MM.1S (cell line): ENCODE results near the gene BICC1.
A peak's percentile ranks its signal among the peaks of the same experiment; 100 is the strongest.

Source experiments
- DNase-seq: peaks from one replicate; pipeline ENCODE4 v3.0.0-alpha.2; 2015
- H2AFZ ChIP-seq: fragments of 300-600 bp; sonication (generic); 2 replicates; pipeline ENCODE4 v1.6.0; 2016; ENCODE audit warnings: antibody characterized with exemption, low read length
- H3F3A ChIP-seq: fragments of 300-600 bp; sonication (generic); 2 replicates; pipeline ENCODE4 v1.6.1; 2016; ENCODE audit warnings: mild to moderate bottlenecking, antibody characterized with exemption, low read length, moderate library complexity, mixed read lengths; ENCODE audit not compliant: insufficient read depth
- H3K27ac ChIP-seq: fragments of 300-600 bp; sonication (generic); 2 replicates; pipeline ENCODE4 v1.5.1; 2016; ENCODE audit warnings: mild to moderate bottlenecking, low read length
- H3K27me3 ChIP-seq: fragments of 300-600 bp; sonication (generic); replicated peaks from 2 replicates; pipeline ENCODE4 v1.6.0; 2016; ENCODE audit warnings: low read length; ENCODE audit not compliant: insufficient read depth
- H3K36me3 ChIP-seq: fragments of 300-600 bp; sonication (generic); replicated peaks from 2 replicates; pipeline ENCODE4 v1.6.1; 2016; ENCODE audit warnings: mild to moderate bottlenecking, low read length, mixed read lengths; ENCODE audit not compliant: insufficient read depth
- H3K4me1 ChIP-seq: fragments of 300-600 bp; sonication (generic); 2 replicates; pipeline ENCODE4 v1.6.1; 2016; ENCODE audit warnings: low read length, mixed read lengths
- H3K4me2 ChIP-seq: fragments of 300-600 bp; sonication (generic); 2 replicates; pipeline ENCODE4 v1.6.0; 2016; ENCODE audit warnings: low read depth, low read length
- H3K4me3 ChIP-seq: fragments of 300-600 bp; sonication (generic); 2 replicates; pipeline ENCODE4 v1.5.1; 2016; ENCODE audit warnings: low read length, mixed read lengths
- H3K79me2 ChIP-seq: fragments of 300-600 bp; sonication (generic); 2 replicates; pipeline ENCODE4 v1.6.1; 2016; ENCODE audit warnings: mixed run types, low read length, mixed read lengths
- H3K9ac ChIP-seq: fragments of 300-600 bp; sonication (generic); 2 replicates; pipeline ENCODE4 v1.6.1; 2016; ENCODE audit warnings: low read length, mixed read lengths
- H3K9me2 ChIP-seq: fragments of 300-600 bp; sonication (generic); replicated peaks from 2 replicates; pipeline ENCODE4 v1.6.1; 2016; ENCODE audit warnings: mild to moderate bottlenecking, low read length, mixed read lengths; ENCODE audit not compliant: insufficient read depth
- H3K9me3 ChIP-seq: fragments of 300-600 bp; sonication (generic); replicated peaks from 2 replicates; pipeline ENCODE4 v1.6.1; 2016; ENCODE audit warnings: mild to moderate bottlenecking, low read length, mixed read lengths; ENCODE audit not compliant: insufficient read depth
- H4K20me1 ChIP-seq: fragments of 300-600 bp; sonication (generic); 2 replicates; pipeline ENCODE4 v1.6.1; 2016; ENCODE audit warnings: mild to moderate bottlenecking, low read length, moderate library complexity, mixed read lengths; ENCODE audit not compliant: insufficient read depth
- EZH2 ChIP-seq: fragments of 300-600 bp; sonication (generic); optimal IDR thresholded peaks from 2 replicates; pipeline ENCODE3; 2017; ENCODE audit warnings: low read depth, mild to moderate bottlenecking, antibody characterized with exemption, low read length, mixed read lengths
- EZH2phosphoT487 ChIP-seq: fragments of 300-600 bp; sonication (generic); IDR thresholded peaks from 2 replicates; pipeline ENCODE4 v1.6.1; 2018; ENCODE audit warnings: antibody characterized with exemption, low read length
- TF ChIP-seq, protein P1 (sequence below): fragments of 300-600 bp; sonication (generic); IDR thresholded peaks from 2 replicates; pipeline ENCODE4 v1.5.1; 2016; ENCODE audit warnings: antibody characterized with exemption, low read length, mixed read lengths

BICC1 gene

DNA sequence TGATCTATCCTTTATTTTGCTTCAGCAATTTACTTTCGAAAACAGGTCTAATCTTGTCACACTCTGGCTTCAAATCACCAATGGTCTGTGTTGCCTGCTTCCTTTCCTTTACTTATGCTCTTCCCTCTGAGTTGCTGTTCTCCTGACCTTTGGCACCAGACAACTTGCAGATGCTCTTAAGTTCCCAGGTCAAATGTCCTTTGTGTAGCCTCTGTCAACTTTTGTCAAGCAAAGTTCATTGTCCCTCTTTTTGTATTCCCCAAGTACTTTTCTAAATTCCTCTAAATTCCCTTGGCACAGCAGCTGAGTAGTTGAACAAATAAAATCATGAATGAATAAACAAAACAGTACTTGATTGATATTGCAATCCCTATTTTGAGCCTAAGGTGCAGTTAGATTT, 289.4 kb downstream of the BICC1 start:
- no peak overlapping the region for H3K4me3 ChIP-seq
- H2AFZ ChIP-seq, result no peak overlapping the region
- no peaks in the 10 kb centered on the region for H3K9me3 ChIP-seq
- no peak overlapping the region for H3K9ac ChIP-seq
- no peaks in the 10 kb centered on the region for H3F3A ChIP-seq
- H3K4me1 ChIP-seq, result no peaks in the 10 kb centered on the region
- no peaks in the 10 kb centered on the region for H4K20me1 ChIP-seq
- TF ChIP-seq EZH2 (no peak), EZH2phosphoT487 (no peak)
- TF ChIP-seq, protein P1, sequence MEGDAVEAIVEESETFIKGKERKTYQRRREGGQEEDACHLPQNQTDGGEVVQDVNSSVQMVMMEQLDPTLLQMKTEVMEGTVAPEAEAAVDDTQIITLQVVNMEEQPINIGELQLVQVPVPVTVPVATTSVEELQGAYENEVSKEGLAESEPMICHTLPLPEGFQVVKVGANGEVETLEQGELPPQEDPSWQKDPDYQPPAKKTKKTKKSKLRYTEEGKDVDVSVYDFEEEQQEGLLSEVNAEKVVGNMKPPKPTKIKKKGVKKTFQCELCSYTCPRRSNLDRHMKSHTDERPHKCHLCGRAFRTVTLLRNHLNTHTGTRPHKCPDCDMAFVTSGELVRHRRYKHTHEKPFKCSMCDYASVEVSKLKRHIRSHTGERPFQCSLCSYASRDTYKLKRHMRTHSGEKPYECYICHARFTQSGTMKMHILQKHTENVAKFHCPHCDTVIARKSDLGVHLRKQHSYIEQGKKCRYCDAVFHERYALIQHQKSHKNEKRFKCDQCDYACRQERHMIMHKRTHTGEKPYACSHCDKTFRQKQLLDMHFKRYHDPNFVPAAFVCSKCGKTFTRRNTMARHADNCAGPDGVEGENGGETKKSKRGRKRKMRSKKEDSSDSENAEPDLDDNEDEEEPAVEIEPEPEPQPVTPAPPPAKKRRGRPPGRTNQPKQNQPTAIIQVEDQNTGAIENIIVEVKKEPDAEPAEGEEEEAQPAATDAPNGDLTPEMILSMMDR, result no peak
- H3K27me3 ChIP-seq, result no peaks in the 10 kb centered on the region
- no peak overlapping the region for H3K27ac ChIP-seq
- no peak overlapping the region for H3K4me2 ChIP-seq
- no peak for DNase-seq
- no peaks in the 10 kb centered on the region for H3K36me3 ChIP-seq
- H3K9me2 ChIP-seq, result no peaks in the 10 kb centered on the region
- no peaks in the 10 kb centered on the region for H3K79me2 ChIP-seq

DNA sequence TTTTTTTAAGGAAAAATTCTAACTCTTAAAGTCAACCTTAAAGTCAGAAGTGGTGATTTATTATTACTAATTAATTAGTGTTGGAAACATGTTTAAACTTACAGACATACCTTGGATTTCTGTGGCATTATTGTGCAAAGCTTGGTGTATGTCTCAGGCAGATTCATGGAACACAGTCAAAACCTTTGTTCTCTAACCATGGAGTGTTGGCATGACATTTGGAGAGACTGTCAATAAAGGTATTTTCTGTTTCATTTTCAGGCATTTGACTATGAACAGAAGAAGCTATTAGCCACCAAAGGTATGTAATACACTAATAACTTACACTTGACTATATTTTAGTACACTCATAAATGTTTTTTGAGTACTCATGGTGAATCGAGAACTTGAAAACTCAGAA, 293.7 kb downstream of the BICC1 start:
- H3K9me3 ChIP-seq, result no peaks in the 10 kb centered on the region
- H3K9me2 ChIP-seq, result no peaks in the 10 kb centered on the region
- TF ChIP-seq EZH2 (no peak), EZH2phosphoT487 (no peak)
- TF ChIP-seq, protein P1, result no peak
- no peak overlapping the region for H3K4me2 ChIP-seq
- H3K27me3 ChIP-seq, result no peaks in the 10 kb centered on the region
- no peaks in the 10 kb centered on the region for H3K4me1 ChIP-seq
- H4K20me1 ChIP-seq, result no peaks in the 10 kb centered on the region
- H2AFZ ChIP-seq, result no peak overlapping the region
- H3K27ac ChIP-seq, result no peak overlapping the region
- no peak overlapping the region for H3K9ac ChIP-seq
- no peaks in the 10 kb centered on the region for H3K36me3 ChIP-seq
- no peaks in the 10 kb centered on the region for H3K79me2 ChIP-seq
- H3F3A ChIP-seq, result no peaks in the 10 kb centered on the region
- peak; percentile 21 for DNase-seq
- no peak overlapping the region for H3K4me3 ChIP-seq

DNA sequence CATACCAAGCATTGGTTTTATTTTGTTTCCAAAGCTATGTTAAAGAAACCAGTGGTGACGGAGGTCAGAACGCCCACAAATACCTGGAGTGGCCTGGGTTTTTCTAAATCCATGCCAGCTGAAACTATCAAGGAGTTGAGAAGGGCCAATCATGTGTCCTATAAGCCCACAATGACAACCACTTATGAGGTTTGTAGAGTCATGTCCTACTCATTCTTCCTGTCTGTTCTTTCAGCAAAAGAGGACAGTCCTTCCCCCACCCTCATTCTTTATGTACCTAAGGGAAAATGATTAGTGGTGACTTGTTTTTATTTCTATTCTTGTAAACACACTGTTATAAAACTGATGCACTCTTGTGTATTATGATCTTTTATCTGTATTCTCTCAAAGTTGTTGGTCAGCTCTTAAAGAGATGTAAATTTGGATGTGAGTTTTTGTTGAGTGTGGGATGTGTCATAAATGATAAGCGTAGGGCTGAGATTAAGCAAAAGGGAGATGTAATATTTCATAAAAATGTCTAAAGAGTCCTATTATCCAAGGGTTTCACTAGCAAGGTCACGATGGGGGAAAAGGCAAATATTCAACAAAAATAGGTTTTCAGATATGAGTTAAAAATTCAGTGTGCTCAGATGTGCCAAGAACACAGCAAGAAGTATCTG, 294.4 kb downstream of the BICC1 start:
- Histone ChIP-seq H3K4me2 (no peak overlapping the region), H3K4me3 (no peak overlapping the region), H3K4me1 (no peaks in the 10 kb centered on the region), H2AFZ (no peak overlapping the region), H3K27ac (no peak overlapping the region), H3K9me3 (no peaks in the 10 kb centered on the region), H3K9me2 (no peaks in the 10 kb centered on the region), H4K20me1 (no peaks in the 10 kb centered on the region), H3K79me2 (no peaks in the 10 kb centered on the region), H3K9ac (no peak overlapping the region), H3K27me3 (no peaks in the 10 kb centered on the region), H3K36me3 (no peaks in the 10 kb centered on the region), H3F3A (no peaks in the 10 kb centered on the region)
- TF ChIP-seq EZH2 (no peak), EZH2phosphoT487 (no peak)
- TF ChIP-seq, protein P1, result no peak
- DNase-seq, result no peak
